Measurements from ENCODE around the gene LRCOL1. TPM values are rescaled to one million over a fixed set of nuclear protein-coding genes. Genes with fewer than 3 reads are reported as not detected.

Gene LRCOL1
- total RNA-seq (2022; extraction: Qiagen RNA extraction; ENCODE audit: low read depth) = not detected in 5 replicates

GRCh38 chr12:132610051-132610759 is at the start of gene LRCOL1:
LRCOL1 (minus strand) TSS chr12:132610582; CDS start chr12:132606251, 4,331 bp downstream.

DNA sequence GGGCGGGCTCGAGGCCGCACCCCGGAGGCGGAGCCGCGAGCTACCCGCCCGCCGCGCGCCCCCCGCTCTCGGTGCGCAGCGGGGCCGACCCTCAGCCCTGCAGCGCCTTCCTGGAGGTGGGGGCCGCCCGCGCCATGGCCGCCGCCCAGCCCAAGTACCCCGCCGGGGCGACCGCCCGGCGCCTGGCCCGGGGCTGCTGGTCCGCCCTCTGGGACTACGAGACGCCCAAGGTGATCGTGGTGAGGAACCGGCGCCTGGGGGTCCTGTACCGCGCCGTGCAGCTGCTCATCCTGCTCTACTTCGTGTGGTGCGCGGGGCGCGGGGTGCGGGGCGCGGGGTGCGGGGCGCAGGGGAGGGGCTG is 8.3 kb upstream of the LRCOL1 start, which contains the start of gene P2RX2:
P2RX2 (plus strand) TSS at position 94 of the 361 bp plus-strand sequence; CDS start at position 135, 41 bp downstream.

Other genes with a start within 250 kb of the LRCOL1 start
- gene FBRSL1, start 120.4 kb downstream of the LRCOL1 start, total RNA-seq (2022; extraction: Qiagen RNA extraction; ENCODE audit: low read depth) = 62.2 to 94.9 TPM (median 92.4 TPM) in 5 replicates
- gene P2RX2, start 8.2 kb upstream of the LRCOL1 start, total RNA-seq (2022; extraction: Qiagen RNA extraction; ENCODE audit: low read depth) = 0.12 TPM in 1 of 5 replicates, not detected in the others
- gene POLE, start 76.8 kb upstream of the LRCOL1 start, total RNA-seq (2022; extraction: Qiagen RNA extraction; ENCODE audit: low read depth) = 42.9 to 46.7 TPM (median 44.0 TPM) in 5 replicates
- gene PXMP2, start 77.0 kb upstream of the LRCOL1 start, total RNA-seq (2022; extraction: Qiagen RNA extraction; ENCODE audit: low read depth) = 21.1 to 33.0 TPM (median 30.6 TPM) in 5 replicates
- gene PGAM5, start 100.3 kb upstream of the LRCOL1 start, total RNA-seq (2022; extraction: Qiagen RNA extraction; ENCODE audit: low read depth) = 40.9 to 61.2 TPM (median 56.3 TPM) in 5 replicates
- 65.2 to 77.9 TPM (median 74.1 TPM) in 5 replicates for gene ANKLE2, start 151.2 kb upstream of the LRCOL1 start, total RNA-seq (2022; extraction: Qiagen RNA extraction; ENCODE audit: low read depth)
- gene GOLGA3, start 218.3 kb upstream of the LRCOL1 start, total RNA-seq (2022; extraction: Qiagen RNA extraction; ENCODE audit: low read depth) = 16.8 to 25.5 TPM (median 21.4 TPM) in 5 replicates